A549 (cell line): Measurements from ENCODE around the gene LAGE3.

Experiments
- CHD4 ChIP-seq: fragments of 200-600 bp; sonication (generic); IDR thresholded peaks from 2 replicates; pipeline ENCODE4 v1.6.1; 2016; ENCODE audit warnings: antibody characterized with exemption, mild to moderate bottlenecking, borderline replicate concordance
- E2F6 ChIP-seq: IDR thresholded peaks from 2 replicates; pipeline ENCODE4 v1.6.1; 2012; ENCODE audit warnings: low read depth, borderline replicate concordance
- EP300 ChIP-seq, 2 experiments: fragments of >200 bp; sonication (Bioruptor Twin); formaldehyde crosslinking; IDR thresholded peaks; 2 replicates in 1 of 2; 3 replicates in 1 of 2; pipeline ENCODE4 v1.6.1; 2016 to 2017
- FOSL2 ChIP-seq, 2 experiments: fragments of 450-650 bp in 1 of 2; fragments of >200 bp in 1 of 2; sonication (Bioruptor Twin) in 1 of 2; formaldehyde crosslinking; IDR thresholded peaks; 2 replicates each; pipeline versions ENCODE4 v1.5.0 to v1.6.1; 2016 to 2020; ENCODE audit warnings: mild to moderate bottlenecking in 1 of 2, moderate library complexity in 1 of 2
- JUNB ChIP-seq: fragments of >200 bp; sonication (Bioruptor Twin); formaldehyde crosslinking; IDR thresholded peaks from 2 replicates; pipeline ENCODE4 v1.6.1; 2016
- KDM5A ChIP-seq: fragments of 200-600 bp; sonication (generic); IDR thresholded peaks from 2 replicates; pipeline ENCODE4 v1.6.1; 2016; ENCODE audit warnings: antibody characterized with exemption, mild to moderate bottlenecking
- MYC ChIP-seq: IDR thresholded peaks from 2 replicates; pipeline ENCODE4 v1.6.1; 2012; ENCODE audit warnings: mild to moderate bottlenecking, inconsistent platforms, low read length, improper control_type of control experiment, borderline replicate concordance
- POLR2A ChIP-seq: IDR thresholded peaks from 2 replicates; pipeline ENCODE4 v1.6.1; 2012; ENCODE audit warnings: mild to moderate bottlenecking, low read length
- RAD21 ChIP-seq, 2 experiments: fragments of >200 bp in 1 of 2; sonication (Bioruptor Twin) in 1 of 2; formaldehyde crosslinking in 1 of 2; IDR thresholded peaks in 1 of 2; conservative IDR thresholded peaks in 1 of 2; 2 replicates in 1 of 2; 3 replicates in 1 of 2; pipeline ENCODE4 v1.6.1; 2012 to 2018; ENCODE audit warnings: inconsistent platforms in 1 of 2
- RCOR1 ChIP-seq: fragments of 150-350 bp; IDR thresholded peaks from 2 replicates; pipeline ENCODE4 v1.6.1; 2014; ENCODE audit warnings: antibody characterized with exemption, low read length, low read depth
- RFX5 ChIP-seq: fragments of 450-650 bp; IDR thresholded peaks from 2 replicates; pipeline ENCODE4 v1.7.1; 2014; ENCODE audit warnings: antibody characterized with exemption, mild to moderate bottlenecking, moderate library complexity
- ZFP36 ChIP-seq: fragments of 450-650 bp; IDR thresholded peaks from 2 replicates; pipeline ENCODE4 v1.6.1; 2014; ENCODE audit warnings: borderline replicate concordance; ENCODE audit not compliant: partially characterized antibody
- TF ChIP-seq, protein P1 (sequence below): fragments of >200 bp; sonication (Bioruptor Twin); formaldehyde crosslinking; IDR thresholded peaks from 3 replicates; pipeline ENCODE4 v1.5.1; 2016
- TF ChIP-seq, protein P2 (sequence below): fragments of >200 bp; sonication (Bioruptor Twin); formaldehyde crosslinking; IDR thresholded peaks from 3 replicates; pipeline ENCODE4 v1.6.1; 2016

GRCh38 chrX:154441564-154441963 is 37.5 kb downstream of the LAGE3 start:
- TF ChIP-seq MYC = no peak
- TF ChIP-seq, protein P1, sequence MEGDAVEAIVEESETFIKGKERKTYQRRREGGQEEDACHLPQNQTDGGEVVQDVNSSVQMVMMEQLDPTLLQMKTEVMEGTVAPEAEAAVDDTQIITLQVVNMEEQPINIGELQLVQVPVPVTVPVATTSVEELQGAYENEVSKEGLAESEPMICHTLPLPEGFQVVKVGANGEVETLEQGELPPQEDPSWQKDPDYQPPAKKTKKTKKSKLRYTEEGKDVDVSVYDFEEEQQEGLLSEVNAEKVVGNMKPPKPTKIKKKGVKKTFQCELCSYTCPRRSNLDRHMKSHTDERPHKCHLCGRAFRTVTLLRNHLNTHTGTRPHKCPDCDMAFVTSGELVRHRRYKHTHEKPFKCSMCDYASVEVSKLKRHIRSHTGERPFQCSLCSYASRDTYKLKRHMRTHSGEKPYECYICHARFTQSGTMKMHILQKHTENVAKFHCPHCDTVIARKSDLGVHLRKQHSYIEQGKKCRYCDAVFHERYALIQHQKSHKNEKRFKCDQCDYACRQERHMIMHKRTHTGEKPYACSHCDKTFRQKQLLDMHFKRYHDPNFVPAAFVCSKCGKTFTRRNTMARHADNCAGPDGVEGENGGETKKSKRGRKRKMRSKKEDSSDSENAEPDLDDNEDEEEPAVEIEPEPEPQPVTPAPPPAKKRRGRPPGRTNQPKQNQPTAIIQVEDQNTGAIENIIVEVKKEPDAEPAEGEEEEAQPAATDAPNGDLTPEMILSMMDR = no peak
- TF ChIP-seq RFX5 = no peak
- no peak for TF ChIP-seq JUNB
- no peak for TF ChIP-seq KDM5A
- no peak for TF ChIP-seq CHD4
- TF ChIP-seq POLR2A = no peak
- no peak for TF ChIP-seq E2F6
- TF ChIP-seq ZFP36 = no peak
- TF ChIP-seq, protein P2, sequence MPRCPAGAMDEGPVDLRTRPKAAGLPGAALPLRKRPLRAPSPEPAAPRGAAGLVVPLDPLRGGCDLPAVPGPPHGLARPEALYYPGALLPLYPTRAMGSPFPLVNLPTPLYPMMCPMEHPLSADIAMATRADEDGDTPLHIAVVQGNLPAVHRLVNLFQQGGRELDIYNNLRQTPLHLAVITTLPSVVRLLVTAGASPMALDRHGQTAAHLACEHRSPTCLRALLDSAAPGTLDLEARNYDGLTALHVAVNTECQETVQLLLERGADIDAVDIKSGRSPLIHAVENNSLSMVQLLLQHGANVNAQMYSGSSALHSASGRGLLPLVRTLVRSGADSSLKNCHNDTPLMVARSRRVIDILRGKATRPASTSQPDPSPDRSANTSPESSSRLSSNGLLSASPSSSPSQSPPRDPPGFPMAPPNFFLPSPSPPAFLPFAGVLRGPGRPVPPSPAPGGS = no peak
- TF ChIP-seq RAD21 (conservative IDR thresholded peaks at IDR 0.05 in 1 of 2, IDR thresholded peaks at IDR 0.05 in 1 of 2) = no peak
- TF ChIP-seq RCOR1 = no peak
- no peak for TF ChIP-seq FOSL2 (IDR thresholded peaks at IDR 0.05)
- no peak for TF ChIP-seq FOSL2 (CRISPR knock-in tag; IDR thresholded peaks at IDR 0.05)
- no peak for TF ChIP-seq EP300 (IDR thresholded peaks at IDR 0.05)
